CD4-positive, alpha-beta T cell treated with Interleukin-6 at 100 ng/mL for 8 hours (primary cell): ENCODE results near the gene VWA1.
"Not testable (repeated sequence)": the region's sequence is repeated elsewhere in the genome, so short reads cannot be mapped to it uniquely, and the experiment has no call there.

Experiments used
- DNase-seq: peaks from one replicate; pipeline ENCODE4 v3.0.0-alpha.2; 2020; ENCODE audit warnings: mixed read lengths, low spot score

The VWA1 gene

DNA sequence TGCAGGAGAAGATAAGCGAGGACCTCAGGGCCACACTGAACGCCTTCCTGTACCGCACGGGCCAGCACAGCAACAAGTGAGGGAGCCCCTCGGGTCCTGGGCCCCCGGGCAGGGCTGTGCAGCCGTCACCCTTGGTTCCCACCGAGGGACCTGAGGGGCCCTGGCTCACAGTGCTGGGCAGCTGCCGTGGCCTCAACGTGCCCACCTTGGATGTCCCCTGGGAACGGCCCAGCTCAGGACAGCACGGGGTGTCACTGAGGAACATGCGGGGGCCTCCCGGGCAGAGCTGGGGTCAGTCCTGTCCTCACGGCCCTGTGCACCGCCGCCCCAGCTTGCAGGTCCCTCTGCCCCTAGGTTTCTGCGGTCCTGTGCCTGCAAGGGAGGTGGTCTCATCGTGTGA lies 23.7 kb downstream of the VWA1 start:
- DNase-seq: not testable (repeated sequence)

DNA sequence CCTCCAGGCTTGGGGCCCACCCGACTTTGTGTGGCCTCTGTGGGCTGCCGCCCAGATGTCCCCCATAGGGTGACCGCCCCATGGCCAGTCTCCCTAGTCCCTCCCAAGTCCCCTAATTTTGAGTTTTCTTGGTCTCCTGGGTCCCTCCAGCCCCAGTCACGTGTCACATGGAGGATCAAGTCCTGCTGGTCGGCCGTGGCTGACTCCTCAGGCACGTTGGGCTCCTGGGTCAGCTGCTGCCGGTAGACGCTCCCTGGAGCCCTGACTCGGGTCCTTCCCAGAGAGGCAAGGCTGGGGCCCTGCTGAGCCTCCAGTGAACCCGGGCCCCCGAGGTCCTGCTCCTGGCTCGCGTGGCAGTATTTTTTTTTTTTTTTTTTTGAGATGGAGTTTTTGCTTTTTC lies 24.2 kb downstream of the VWA1 start:
- not testable (repeated sequence) for DNase-seq

- DNase-seq: no peak
Observed at GRCh38 chr1:1460540-1461130, 25.1 kb downstream of the VWA1 start.

DNA sequence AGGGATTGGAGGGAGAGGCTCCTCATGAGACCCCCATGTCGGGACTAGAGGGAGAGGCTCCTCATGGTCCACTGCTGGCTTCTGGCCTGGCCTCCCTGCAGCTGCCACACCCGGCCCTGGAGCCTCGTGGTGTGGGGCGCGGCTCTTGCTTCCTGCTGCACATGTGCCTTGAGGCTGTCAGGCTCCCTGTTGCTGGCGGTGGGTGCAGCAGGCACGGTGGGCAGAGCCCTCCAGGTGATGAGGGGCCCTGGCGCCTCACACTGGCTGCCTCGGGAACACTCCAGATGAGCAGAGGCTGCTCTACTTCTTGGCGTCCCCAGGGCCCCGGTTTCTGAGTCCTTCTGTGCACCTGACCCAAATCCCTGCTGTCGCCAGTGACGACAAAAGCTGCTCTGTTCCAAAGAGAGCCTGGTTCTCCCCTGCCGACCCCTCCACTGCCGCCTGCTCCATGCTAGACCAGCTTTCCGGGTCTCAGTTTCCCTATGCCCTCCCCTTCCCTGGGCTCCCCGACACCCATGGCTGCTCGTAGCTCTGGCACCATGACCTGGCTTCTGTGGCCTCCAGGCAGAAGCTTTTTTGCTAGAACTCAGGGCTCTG lies 26.3 kb downstream of the VWA1 start:
- no peak for DNase-seq

DNA sequence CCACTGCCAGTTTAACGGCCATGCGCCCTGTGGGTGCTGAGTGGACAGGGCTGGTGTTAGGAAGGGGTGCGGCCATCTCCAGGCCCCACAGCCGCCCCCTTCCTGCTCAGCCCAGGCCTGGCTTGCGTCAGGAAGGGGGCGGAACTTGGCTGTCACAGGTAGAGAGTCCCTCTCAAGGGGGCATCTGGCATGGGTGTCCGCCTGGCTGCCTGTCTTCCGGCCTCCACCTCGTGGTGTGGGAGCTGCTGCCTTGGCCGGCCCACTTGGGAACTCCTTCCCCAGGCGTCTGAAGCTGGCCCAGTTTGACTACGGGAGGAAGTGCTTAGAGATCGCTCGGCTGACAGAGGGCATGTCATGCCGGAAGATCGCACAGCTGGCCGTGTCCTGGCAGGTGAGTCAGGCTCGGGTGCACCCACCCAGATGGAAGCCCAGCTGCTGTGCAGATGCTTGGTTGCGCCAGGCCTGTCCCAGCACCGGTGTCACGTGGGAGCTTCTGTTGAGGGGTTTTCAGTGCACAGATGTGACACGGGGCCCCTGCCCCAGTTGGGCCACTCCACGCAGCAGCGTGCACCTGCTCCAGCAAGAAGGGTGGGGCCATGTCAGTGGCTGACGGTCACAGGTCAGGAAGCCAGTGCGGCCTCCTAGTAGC lies 27.0 kb downstream of the VWA1 start:
- no peak for DNase-seq

DNA sequence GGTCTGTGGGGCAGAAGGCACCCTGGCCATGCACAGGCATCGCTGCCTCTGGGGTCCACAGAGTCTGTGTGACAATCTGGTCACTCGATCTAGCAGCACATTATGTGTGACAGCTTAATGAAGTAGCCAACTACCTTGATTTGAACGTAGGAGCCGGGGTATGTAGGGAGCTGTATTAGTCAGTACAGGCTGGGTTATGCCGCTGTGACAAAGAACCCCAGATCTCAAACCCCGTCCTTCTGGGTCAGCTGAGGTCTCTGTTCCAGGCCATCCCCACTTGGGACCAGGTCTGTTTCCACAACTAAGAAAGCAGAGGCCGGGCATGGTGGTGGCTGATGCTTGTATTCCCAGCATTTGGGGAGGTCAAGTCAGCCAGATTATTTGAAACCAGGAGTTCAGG lies 27.8 kb downstream of the VWA1 start:
- no peak for DNase-seq

- not testable (repeated sequence) for DNase-seq
Observed at GRCh38 chr1:1468196-1468985, 32.9 kb downstream of the VWA1 start.

DNA sequence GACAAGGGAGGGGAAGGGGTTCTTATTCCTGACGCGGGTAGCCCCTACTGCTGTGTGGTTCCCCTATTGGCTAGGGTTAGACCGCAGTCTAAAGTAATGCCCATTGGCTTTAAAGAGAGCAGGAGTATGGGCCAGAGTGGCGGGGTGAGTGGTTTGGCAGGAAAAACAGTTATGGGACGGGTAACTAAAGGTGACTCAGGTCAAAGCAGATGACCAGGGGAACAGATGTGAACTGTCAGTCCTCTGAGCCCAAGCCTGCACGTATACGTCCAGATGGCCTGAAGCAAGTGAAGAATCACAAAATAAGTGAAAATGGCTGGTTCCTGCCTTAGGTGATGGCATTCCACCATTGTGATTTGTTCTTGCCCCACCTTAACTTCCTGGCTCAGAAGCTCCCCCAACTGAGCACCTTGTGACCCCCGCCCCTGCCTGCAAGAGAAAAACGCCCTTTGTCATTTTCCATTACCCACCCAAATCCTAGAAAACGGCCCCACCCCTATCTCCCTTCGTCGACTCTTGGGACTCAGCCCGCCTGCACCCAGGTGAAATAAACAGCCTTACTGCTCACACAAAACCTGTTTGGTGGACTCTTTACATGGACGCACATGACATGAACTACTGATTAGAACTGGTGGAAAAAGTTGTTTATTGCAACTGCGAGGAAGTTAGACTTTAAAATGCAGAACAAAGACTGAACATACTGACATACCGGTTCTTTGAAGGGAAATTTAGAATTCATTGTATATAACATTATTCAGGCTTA lies 35.3 kb downstream of the VWA1 start:
- no peak for DNase-seq

- peak; percentile 88 for DNase-seq
Observed at GRCh38 chr1:1471389-1472052, 36.0 kb downstream of the VWA1 start, which contains the start of gene ATAD3B. TSS of gene ATAD3B (plus strand) at chr1:1471765. CDS start at chr1:1471885, 120 bp downstream.

DNA sequence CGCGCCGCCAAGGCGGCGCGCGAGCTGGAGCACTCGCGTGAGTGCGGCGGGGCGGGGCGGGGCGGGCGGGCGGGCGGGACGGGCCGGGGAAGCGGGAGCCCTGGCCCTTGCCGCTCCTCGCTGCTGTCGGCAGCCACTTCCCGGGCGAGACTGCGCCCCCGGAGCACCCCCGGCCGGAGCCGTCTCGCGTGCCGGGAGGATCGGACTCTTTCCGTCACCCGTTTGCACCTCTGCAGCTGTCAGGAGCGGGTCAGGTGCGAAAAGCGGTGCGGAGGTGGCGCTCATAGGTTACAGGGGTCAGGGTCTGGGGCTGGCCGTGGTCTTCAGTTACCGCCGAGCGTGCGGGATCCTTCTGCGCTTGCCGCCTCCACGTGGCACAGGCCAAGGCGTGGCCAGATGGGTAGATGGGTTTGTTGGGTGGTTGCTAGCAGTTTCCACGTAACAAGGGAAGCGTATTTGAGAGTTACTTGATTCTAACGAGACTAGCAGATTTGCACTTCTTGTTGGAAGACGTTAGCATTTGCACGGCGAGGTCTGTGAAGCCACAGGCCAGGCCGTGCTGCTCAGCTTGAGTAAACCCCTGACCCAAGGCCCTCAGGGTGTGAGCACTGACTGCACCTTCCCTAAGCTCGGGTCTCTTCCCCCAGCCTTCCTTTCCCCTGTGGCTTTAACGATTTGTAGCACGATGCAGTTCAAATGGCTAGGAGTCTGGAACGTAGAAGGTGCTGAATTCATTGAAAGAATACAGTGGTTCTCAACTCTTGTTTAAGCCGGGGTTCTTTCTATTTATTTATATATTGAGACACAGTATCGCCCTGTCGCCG lies 36.8 kb downstream of the VWA1 start:
- not testable (repeated sequence) for DNase-seq

DNA sequence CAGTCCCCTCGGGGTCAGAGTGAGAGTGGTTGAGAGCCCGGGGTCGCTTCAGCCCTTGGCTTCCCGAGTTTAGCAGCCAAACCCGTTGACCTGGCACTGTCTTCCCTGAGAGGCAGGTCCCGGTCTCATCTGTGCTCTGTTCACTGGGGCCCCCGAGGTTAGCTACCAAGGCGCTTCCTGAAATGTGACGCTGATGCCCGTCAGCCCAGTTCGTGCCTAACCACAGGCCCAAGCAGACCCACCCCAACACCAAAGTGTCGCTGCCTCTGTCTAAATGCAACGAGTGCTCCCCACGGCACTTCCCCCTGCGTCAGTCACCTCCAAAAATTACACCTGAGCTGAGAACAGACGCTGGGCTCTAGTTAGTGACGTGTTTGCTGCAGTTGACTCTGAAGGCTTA lies 40.5 kb downstream of the VWA1 start:
- not testable (repeated sequence) for DNase-seq

DNA sequence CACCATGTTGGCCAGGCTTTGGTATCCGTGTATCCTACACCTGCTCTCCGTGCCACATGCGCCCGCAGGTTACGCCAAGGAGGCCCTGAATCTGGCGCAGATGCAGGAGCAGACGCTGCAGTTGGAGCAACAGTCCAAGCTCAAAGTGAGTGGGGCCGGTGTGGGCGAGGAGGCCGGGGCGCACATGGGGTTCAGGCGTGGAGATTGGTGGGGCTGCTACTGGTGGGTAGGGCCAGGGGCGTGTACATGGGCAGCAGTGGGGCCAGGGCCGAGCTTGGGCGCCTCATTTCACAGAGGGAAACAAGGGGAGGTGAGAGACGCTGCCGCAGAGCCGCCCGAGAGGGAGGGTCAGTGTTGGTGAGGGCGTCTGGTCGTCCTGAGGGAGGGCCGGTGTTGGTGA lies 41.7 kb downstream of the VWA1 start:
- no peak for DNase-seq

- DNase-seq: no peak
Observed at GRCh38 chr1:1479547-1480487, 44.3 kb downstream of the VWA1 start.

- DNase-seq: not testable (repeated sequence)
Observed at GRCh38 chr1:1480488-1480867, 45.0 kb downstream of the VWA1 start.

GRCh38 chr1:1481811-1482210 lies 46.3 kb downstream of the VWA1 start:
- not testable (repeated sequence) for DNase-seq

- no peak for DNase-seq
Observed at GRCh38 chr1:1482856-1483255, 47.4 kb downstream of the VWA1 start.

GRCh38 chr1:1483714-1484113 lies 48.2 kb downstream of the VWA1 start:
- DNase-seq: no peak

DNA sequence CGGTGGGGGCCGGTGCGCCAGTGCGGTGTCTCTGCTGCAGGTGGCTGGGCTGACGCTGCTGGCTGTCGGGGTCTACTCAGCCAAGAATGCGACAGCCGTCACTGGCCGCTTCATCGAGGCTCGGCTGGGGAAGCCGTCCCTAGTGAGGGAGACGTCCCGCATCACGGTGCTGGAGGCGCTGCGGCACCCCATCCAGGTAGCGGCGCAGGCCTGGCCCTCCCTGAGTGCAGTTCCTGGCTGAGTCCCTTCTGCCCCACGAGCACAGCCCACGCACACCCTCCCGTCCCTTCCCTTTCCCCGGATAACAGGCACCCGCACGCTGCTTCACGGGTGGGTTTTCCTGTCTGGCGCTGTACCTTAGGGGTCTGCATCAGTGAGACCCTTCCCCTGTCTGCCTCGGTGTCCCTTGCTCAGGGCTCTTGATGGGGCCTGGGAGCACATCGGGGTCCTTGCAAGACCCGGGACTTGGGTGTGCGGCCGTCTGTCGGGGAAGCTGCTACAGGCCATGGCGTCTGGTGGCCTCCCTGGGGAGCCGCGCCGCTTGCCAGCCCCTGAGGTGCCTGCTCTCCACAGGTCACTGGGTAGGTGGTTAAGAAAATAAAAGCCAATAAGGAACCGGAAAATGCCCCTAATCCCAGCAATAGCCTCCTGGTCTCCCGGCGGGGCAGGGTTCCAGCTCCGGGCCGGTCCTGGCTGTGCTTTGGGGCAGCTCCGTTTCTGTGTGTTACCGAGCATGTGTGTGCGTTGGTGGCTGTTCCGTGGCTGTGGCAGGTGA lies 49.7 kb downstream of the VWA1 start:
- DNase-seq: not testable (repeated sequence)
